ENCODE measurements around the gene P2RY6. TPM values are rescaled to one million over a fixed set of nuclear protein-coding genes. Genes with fewer than 3 reads are reported as not detected.
"Not testable (repeated sequence)": the region's sequence is repeated elsewhere in the genome, so short reads cannot be mapped to it uniquely, and the experiment has no call there.

P2RY6 gene
- total and polyA plus RNA-seq, 2 of the 8 experiments (the other 6 are each of a cell fraction or from before 2014, with no cell fraction given): 0.15 TPM; not detected in 1

- H3K27ac ChIP-seq (ENCODE audit: low read depth, low read length); H3K23me2 ChIP-seq (ENCODE audit: low read depth, low read length); H3K36me3 ChIP-seq (ENCODE audit: control insufficient read depth in 2 of 4, insufficient read depth in 4 of 4, low read length in 3 of 4); H2BK12ac ChIP-seq (ENCODE audit: low read depth, low read length); H4K20me1 ChIP-seq (replicated peaks in 1 of 2; ENCODE audit: control insufficient read depth in 1 of 2, insufficient read depth in 2 of 2, low read length in 2 of 2); H3K4ac ChIP-seq (replicated peaks; ENCODE audit: insufficient read length, low read depth, low read length); H2BK15ac ChIP-seq (ENCODE audit: low read length); H3K79me2 ChIP-seq (ENCODE audit: control insufficient read depth in 1 of 2, insufficient read depth in 2 of 2, low read length in 2 of 2); H2BK5ac ChIP-seq (ENCODE audit: low read depth, low read length); H3K23ac ChIP-seq (ENCODE audit: insufficient read length); POLR2A ChIA-PET (ENCODE audit: partially characterized antibody); FAIRE-seq; H3K9ac ChIP-seq (replicated peaks in 1 of 4; ENCODE audit: extremely low read depth in 1 of 4, low read depth in 3 of 4, low read length in 3 of 4); H3K14ac ChIP-seq (ENCODE audit: insufficient read length); H4K8ac ChIP-seq (ENCODE audit: extremely low read depth, insufficient read depth, low read length); H2BK120ac ChIP-seq (replicated peaks; ENCODE audit: low read depth, low read length); H4K5ac ChIP-seq (ENCODE audit: insufficient read length, low read depth, low read length); H3K79me1 ChIP-seq (ENCODE audit: low read depth, low read length); H2BK20ac ChIP-seq (ENCODE audit: low read length); H3K18ac ChIP-seq (ENCODE audit: extremely low read depth, low read length); H3K9me3 ChIP-seq (ENCODE audit: insufficient read depth in 2 of 2, low read depth in 1 of 2, low read length in 1 of 2); DNase-seq (ENCODE audit: low read depth in 1 of 2, low spot score in 2 of 2); H2AK5ac ChIP-seq (ENCODE audit: low read depth, low read length); H3K56ac ChIP-seq (replicated peaks; ENCODE audit: insufficient read length, low read depth, low read length); H4K91ac ChIP-seq (replicated peaks; ENCODE audit: insufficient read length, low read length); H3K4me3 ChIP-seq (ENCODE audit: extremely low read depth in 1 of 4, insufficient read depth in 2 of 4, low read depth in 3 of 4, low read length in 4 of 4); H3K4me2 ChIP-seq (ENCODE audit: insufficient read depth in 1 of 2, low read depth in 2 of 2, low read length in 2 of 2); H3K27me3 ChIP-seq (replicated peaks in 1 of 4; ENCODE audit: control insufficient read depth in 3 of 4, extremely low read depth in 1 of 4, insufficient read depth in 3 of 4, low read length in 3 of 4); H2AFZ ChIP-seq (ENCODE audit: low read length): not testable (repeated sequence)
- CTCF ChIA-PET (ENCODE audit: partially characterized antibody): interaction anchor here (0.7 to 16.5 kb wide), 8 partner anchors 9 to 783 kb away, joined by 3 to 173 read pairs (median 6); no protein-coding TSS in a partner anchor
- H3K4me1 ChIP-seq (replicated peaks in 1 of 4; ENCODE audit: control insufficient read depth in 3 of 4, insufficient read depth in 4 of 4, low read length in 3 of 4): peaks cover 0 to 15% (median 8%) of the 10 kb centered on the region in 4 experiments; a peak in 5 of 7 replicates
- WGBS, 2 experiments (ENCODE audit: extremely low coverage in 1 of 2, insufficient coverage in 1 of 2, insufficient read length in 1 of 2, insufficient replicate concordance in 2 of 2, low coverage in 1 of 2, low lambda C conversion rate in 2 of 2, missing lambda C conversion rate in 1 of 2): 89% methylated on average over 3 of the region's 4 CpGs; no CpG with 5 or more reads in 1 of the 2 experiments
Observed at GRCh38 chr11:73274191-73274590, 2.1 kb downstream of the P2RY6 start.

All from H1 (cell line).